Stimulated activated naive CD8-positive, alpha-beta T cell treated with anti-CD3 and anti-CD28 coated beads, Interleukin-15, Interleukin-2, amounts not matched to agents 100 ng/mL and 50 ng/mL, for 24 hours (primary cell): ENCODE measurements around the gene IL20.
A peak's percentile ranks its signal among the peaks of the same experiment; 100 is the strongest.

Source experiments
- H3K27ac Mint-ChIP-seq: one replicate; pipeline ENCODE4 v1.8.0; 2021; ENCODE audit warnings: mild to moderate bottlenecking, mixed read lengths
- H3K27me3 Mint-ChIP-seq: one replicate; pipeline ENCODE4 v1.8.0; 2021; ENCODE audit warnings: mixed read lengths
- H3K36me3 Mint-ChIP-seq: one replicate; pipeline ENCODE4 v1.8.0; 2021; ENCODE audit warnings: low read depth, mixed read lengths
- H3K4me1 Mint-ChIP-seq: one replicate; pipeline ENCODE4 v1.8.0; 2021; ENCODE audit warnings: low read depth, mixed read lengths
- H3K4me3 Mint-ChIP-seq: one replicate; pipeline ENCODE4 v1.8.0; 2021; ENCODE audit warnings: mild to moderate bottlenecking, mixed read lengths
- H3K9me3 Mint-ChIP-seq: one replicate; pipeline ENCODE4 v1.8.0; 2021; ENCODE audit warnings: mixed read lengths

IL20 gene

DNA sequence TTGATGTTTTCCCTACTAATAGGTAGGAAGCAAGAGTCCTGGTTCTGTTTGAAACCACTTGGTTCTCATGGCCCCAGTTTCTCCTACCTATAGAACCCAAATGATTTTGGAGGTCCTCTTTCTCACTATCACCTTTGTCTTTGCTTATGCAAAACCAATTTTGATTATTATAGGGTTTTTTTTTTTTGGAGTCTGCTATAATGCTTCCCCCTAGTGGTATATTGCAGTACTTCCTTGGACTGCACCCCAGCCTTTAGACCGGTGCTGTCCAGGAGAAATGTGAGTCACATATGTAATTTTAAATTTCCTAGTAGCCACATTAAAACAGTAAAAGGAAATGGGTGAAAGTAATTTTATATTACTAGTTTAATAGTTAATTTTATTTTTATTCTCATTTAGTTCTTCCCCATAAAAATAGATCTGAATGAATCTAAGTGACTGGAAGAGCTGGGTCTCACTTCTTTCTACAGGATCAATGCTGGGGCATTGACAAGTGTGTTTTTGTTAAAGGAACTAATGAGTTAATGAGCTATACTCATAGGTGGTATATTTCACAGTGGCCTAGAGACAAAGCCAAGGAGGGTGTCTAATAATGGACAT is 45.7 kb downstream of the IL20 start:
- H3K27ac Mint-ChIP-seq, result peak overlapping the region; percentile 59
- H3K4me3 Mint-ChIP-seq, result no peak overlapping the region
- peaks cover 92% of the 10 kb centered on the region for H3K4me1 Mint-ChIP-seq
- no peaks in the 10 kb centered on the region for H3K9me3 Mint-ChIP-seq
- H3K27me3 Mint-ChIP-seq, result no peaks in the 10 kb centered on the region
- H3K36me3 Mint-ChIP-seq, result peaks cover 48% of the 10 kb centered on the region

DNA sequence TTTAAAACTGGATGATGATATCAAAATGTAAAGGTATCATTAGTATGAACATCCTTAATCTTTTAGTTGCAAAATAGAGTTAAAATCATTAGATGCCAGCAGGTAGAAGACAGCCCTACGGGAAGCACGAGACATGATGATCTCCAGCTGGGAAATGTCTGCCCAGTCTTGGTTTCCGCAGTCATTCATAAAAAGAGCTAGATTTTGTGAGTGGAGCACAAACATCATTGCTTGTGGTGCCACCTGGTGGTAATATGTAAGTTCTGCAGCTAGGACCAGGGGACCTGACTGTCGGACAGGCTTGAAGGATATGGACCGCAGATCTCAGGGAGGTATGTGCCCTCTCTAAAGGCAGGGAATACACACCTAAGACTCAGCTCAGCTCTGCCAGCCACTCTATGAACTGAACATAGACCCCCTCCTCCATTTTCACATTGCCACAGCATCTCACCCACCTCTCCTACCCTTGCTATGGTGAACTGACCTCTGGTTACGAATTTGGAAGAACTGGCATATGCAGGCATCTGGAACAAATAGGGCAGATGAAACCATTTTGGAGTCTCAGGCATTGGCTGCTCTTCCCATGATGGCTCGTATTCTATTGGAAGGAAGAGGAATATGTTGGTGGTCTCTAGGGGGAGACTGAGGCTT is 47.1 kb downstream of the IL20 start:
- Mint-ChIP-seq H3K4me1 (peaks cover 92% of the 10 kb centered on the region), H3K27me3 (no peaks in the 10 kb centered on the region), H3K27ac (no peak overlapping the region), H3K4me3 (no peak overlapping the region), H3K36me3 (peaks cover 55% of the 10 kb centered on the region), H3K9me3 (no peaks in the 10 kb centered on the region)

DNA sequence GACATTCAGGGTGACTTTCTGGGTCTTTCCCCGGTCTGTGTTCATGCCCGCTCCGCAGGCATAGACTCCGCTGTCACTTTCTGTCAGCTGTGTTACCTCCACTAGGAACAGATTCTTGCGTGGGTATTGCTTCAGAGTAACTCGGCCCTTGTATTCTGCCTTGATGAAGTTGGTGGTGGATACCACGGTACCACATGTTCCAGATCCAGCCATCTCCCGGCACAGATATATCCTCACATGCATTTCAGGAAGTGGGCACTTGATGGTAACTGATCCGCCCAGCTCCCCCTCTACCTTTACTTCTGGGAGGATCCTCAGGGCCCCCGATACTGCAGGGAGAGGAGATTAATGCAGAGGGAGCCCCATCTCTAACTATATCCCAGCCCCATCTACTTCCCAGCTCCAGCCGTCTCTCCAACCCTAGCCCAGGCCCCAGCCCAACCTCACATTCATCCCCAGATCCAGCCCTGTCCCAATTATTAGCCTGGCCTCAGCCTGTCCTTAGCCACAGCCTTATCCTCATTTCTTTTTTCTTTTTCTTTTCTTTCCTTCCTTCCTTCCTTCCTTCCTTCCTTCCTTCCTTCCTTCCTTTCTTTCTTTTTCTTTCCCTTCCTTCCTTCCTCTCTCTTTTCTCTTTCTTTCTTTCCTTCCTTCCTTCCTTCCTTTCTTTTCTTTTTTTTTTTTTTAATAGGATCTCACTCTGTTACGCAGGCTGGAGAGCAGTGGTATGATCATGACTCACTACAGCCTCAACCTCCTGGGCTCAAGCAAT is 48.5 kb downstream of the IL20 start:
- H3K9me3 Mint-ChIP-seq, result no peaks in the 10 kb centered on the region
- H3K27ac Mint-ChIP-seq, result peak overlapping the region; percentile 57
- peaks cover 53% of the 10 kb centered on the region for H3K36me3 Mint-ChIP-seq
- no peaks in the 10 kb centered on the region for H3K27me3 Mint-ChIP-seq
- H3K4me1 Mint-ChIP-seq, result peaks cover 90% of the 10 kb centered on the region
- no peak overlapping the region for H3K4me3 Mint-ChIP-seq

DNA sequence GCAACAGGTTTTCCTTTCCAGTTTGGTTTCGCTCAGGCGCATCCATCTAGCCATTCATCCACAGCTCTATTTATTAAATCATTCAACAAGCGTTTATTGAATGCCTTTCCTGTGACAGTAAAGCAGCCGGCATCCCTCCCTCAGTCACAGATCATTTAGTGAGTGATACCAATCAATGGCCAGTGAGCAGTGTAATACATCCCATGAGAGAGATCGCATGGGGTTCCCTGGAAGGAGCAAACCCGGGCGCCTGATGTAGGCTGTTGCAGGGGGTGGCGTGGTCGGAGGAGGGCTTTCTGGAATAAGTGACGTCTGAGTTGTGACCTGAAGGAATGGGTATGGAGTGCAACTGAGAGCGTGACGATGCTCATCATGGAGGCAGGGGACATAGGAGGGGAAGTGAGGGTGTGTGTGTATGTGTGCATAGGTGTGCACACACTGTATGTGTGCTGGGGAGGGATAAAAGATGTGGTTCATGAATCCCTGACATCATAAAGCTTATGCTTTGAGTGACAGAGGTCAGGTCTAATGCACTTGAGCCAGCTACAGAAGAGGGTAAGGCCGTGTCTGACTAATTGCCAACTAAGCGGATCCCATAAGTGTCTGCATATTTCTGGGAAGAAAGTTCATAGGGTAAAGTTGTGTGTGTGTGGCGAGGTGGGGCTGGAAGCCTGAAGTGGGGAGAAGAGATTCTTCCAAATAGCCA is 49.8 kb downstream of the IL20 start:
- H3K9me3 Mint-ChIP-seq, result no peaks in the 10 kb centered on the region
- H3K4me1 Mint-ChIP-seq, result peaks cover 87% of the 10 kb centered on the region
- peak overlapping the region; percentile 78 for H3K4me3 Mint-ChIP-seq
- no peaks in the 10 kb centered on the region for H3K27me3 Mint-ChIP-seq
- H3K36me3 Mint-ChIP-seq, result peaks cover 56% of the 10 kb centered on the region
- peak overlapping the region; percentile 94 for H3K27ac Mint-ChIP-seq

DNA sequence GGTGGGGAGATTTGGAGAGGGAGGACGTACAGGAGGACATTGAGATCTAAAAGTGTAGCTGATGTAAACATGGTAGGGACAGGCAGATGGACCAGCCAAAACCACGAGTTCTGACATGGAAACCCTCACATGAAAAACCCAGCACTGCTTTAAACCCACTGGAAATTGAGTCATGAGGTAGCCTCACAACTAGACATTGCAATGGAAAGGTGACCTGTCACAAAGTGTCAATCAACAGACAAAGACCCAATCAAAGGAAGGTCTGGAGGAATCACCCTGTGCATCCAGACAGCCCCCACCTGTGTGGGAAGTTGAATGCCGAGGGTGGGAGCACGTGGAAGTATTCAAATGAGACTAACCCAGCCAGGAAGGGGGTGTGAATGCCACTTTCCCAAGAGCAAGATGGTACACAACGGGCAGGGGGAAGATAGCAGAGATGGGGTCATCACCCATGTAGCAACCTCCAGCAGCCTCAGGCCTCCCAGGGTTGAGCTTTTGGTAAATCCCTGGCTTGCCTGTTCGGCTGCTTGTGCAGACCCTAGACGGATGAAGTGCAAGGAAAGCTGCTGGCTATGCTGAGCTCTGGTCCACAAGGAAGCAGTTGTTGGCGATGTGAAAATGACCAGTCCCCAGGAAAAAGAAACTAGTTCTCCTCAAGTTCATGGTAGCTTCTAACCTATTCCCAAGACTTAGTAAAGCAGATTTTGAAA is 50.7 kb downstream of the IL20 start:
- H3K4me1 Mint-ChIP-seq, result peaks cover 78% of the 10 kb centered on the region

DNA sequence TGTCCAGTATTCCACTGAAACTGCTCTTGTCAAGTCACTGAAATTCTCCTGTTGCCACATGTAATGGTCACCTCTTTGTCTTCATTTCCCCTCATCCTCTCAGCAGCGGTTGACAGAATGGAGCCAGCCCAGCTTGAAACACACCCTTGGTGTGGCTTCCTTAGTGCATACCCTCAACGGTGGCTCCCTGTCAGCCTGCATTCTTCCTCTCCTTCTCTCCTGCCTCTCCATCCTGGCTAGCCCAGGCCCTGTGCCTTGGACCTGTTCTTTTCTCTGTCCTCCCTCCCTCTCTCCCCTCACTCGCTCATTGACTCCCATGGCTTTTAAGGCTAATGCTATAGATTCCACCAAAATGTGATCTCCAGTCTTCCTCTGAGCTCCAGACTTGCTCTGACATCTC is 52.7 kb downstream of the IL20 start:
- H3K27me3 Mint-ChIP-seq, result no peaks in the 10 kb centered on the region
- no peaks in the 10 kb centered on the region for H3K9me3 Mint-ChIP-seq
- H3K4me3 Mint-ChIP-seq, result peak overlapping the region; percentile 77
- peaks cover 42% of the 10 kb centered on the region for H3K36me3 Mint-ChIP-seq
- peaks cover 58% of the 10 kb centered on the region for H3K4me1 Mint-ChIP-seq
- H3K27ac Mint-ChIP-seq, result peak overlapping the region; percentile 94

More for the DNA sequence above, 50.7 kb downstream of the IL20 start:
- Mint-ChIP-seq H3K36me3 (peaks cover 56% of the 10 kb centered on the region), H3K27ac (peak overlapping the region; percentile 94), H3K4me3 (peak overlapping the region; percentile 78), H3K27me3 (no peaks in the 10 kb centered on the region), H3K9me3 (no peaks in the 10 kb centered on the region)
